NCI-H1436 treated with DMSO at 0.1 percent for 48 hours (cell line): ENCODE results near the gene KISS1R.
"Not testable (repeated sequence)": the region's sequence is repeated elsewhere in the genome, so short reads cannot be mapped to it uniquely, and the experiment has no call there.

Experiments used
- DNase-seq: peaks from one replicate; lab custom pipeline; 2025; lab: John Stamatoyannopoulos, UW

KISS1R gene

GRCh38 chr19:953445-954271 lies 36.5 kb downstream of the KISS1R start:
- DNase-seq, result no peak

DNA sequence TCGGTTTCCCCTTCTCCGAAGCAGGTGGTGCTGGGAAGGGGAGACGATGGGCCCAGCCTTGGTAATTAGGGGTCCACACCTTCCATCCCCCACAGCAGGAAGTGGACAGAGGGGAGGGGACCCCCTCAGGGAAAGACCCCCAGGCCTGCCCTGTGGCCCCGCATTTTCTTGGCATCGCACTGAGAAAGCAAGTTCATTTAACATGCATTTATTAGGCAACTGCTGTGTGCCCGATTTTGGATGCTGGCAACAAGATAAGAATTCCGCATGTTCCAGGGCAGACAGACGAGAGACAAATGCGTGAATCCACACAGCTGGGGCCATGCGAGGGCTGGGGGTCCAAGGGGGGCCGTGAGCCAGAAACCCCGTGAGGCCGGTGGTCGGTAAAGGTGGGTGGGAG lies 37.1 kb downstream of the KISS1R start:
- DNase-seq, result no peak

DNA sequence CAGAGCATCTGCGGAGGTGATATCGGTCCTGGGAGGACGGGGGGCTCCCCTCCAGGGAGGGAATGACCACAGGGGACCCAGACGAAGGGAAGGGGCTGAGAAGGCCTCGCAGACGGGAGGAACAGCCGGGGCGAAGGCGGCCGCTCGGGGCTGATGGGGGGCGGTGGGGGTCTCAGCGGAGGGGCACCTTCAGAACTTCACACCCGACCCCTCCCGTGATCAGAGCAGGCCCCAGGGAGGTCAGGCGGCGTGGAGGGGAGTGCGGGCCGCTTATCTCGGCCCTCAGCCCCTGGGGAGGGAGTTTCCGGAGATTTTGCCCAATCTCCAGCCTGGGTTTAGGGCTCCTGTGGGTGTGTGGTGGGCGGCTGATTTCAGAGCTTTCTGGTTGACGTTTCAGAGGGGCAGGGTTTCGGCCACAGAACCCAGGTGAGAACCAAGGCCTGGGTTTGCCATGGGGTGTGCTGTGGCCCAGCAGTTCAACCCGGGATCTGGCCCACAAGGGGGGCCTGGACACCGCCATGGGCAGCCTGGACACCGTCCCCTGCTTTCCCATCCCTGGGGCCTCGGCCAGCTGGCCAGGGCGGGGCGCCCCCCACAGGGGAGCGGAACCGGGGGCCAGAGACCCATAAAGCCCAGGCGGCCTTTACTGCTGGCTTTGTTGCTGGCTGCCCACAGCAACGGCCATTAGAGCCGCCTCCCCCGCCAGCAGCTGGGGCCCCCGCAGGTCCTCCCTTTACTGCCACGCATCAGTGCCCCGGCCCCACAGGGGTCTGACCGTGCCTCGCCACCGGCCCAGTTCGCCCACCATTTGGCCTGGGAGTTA lies 37.8 kb downstream of the KISS1R start:
- DNase-seq, result no peak

DNA sequence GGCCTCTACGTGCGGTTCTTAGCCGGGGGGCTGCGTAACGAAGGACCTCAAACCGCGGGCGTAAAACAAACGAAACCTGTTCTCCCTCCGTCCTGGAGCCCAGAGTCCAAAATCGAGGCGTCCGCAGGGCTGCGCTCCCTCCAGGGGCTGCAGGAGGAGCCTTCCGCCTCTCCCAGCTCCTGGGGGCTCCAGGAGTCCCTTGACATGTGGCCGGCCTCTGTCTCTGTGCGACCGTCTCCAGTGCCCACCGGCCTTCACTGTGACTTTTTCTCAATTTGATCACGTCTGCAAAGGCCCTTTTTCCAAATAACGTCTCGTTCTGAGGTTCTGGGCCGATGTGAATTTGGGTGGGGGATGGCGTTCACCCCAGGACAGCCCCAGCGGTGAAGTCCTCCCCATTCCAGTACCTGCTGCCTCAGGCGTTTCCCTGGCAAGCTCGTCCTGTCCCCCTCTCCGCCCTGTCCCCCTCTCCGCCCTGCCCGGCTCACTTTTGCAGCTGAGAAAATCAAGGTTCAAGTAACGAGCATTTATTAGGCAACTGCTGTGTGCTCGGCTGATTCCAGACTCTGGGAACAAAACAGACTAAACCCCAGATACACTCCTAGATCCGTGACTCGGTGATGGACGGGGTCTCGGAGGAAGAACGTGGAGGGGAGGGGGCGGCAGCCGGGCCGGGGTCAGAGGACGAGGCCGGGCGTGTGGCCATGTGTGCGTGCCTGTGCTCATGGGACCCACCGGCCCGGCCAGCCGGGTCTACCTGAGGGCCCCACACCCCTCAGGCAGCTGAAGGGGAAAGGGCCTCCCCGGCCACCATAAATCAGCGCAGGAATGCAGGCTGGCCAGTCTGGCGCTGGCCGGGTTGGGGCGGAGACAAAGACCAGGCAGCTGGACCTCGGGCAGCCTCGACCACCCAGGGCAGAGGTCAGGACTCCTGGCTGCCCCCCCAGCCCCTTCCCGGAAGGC lies 39.0 kb downstream of the KISS1R start:
- DNase-seq, result no peak

GRCh38 chr19:956766-957440 lies 39.8 kb downstream of the KISS1R start:
- DNase-seq, result no peak

GRCh38 chr19:957578-957977 lies 40.4 kb downstream of the KISS1R start:
- not testable (repeated sequence) for DNase-seq

DNA sequence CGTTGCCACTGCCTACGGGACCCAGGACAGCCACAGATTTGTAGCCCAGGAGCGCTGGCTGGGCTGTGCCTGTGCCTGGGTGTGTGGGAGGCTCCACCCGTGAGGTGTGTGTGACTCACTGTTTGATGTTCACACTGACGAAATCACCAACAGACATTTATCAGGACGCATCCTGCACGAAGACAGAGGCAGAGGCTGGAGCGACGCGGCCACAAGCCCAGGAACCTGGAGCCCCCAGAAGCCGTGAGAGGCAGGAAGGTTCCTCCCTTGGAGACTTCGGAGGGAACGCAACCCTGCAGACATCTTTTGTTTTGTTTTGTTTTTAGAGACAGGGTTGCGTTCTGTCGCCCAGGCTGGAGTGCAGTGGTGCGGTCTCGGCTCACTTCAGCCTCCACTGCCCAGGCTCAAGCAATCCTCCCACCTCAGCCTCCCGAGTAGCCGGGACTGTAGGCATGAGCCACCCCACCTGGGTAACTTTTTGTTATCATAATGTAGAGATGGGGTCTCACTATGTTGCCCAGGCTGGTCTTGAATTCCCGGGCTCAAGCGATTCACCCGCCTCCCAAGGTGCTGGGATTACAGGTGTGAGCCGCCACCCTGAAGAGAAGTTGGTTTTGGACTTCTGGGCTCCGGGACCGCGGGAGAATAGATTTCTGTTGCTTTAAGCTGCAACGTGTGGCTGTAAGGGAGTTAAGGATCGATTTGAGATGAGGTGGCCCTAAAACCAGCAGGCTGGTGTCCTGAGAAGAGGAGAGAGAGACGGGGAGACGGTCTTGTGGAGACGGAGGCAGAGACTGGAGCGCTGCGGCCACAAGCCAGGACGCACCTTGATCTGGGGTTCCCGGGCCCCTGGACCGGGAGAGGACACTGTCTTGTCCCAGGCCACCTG lies 42.1 kb downstream of the KISS1R start:
- no peak for DNase-seq

- DNase-seq, result no peak
These were observed 42.9 kb downstream of the KISS1R start for GRCh38 chr19:960020-960419.

GRCh38 chr19:960601-960938 lies 43.4 kb downstream of the KISS1R start:
- DNase-seq, result no peak

GRCh38 chr19:961866-962620 lies 44.9 kb downstream of the KISS1R start:
- DNase-seq, result no peak

GRCh38 chr19:962683-963400 lies 45.7 kb downstream of the KISS1R start:
- DNase-seq, result no peak

DNA sequence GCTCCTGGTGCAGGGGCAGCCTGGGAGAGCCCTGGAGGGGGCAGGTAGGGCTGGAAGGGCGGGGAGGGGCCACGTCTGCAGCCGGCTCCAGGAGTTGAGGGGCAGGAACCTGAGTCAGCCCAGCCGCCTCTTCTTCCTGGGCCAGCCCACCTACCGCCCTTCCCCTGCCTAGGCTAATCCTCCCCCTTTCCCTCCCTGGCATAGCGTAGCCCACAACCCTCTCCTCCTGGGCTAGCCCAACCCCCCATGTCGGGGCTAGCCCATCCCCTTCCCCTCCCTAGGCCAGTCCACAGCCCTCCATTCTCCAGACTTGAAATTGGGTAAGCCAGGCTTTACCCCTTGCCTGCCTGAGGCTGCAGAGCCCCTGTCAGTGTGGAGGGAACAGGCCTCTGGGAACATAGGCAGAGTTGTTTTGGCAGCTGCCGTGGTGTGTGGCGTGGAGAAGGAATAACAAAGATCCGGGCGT lies 46.4 kb downstream of the KISS1R start:
- DNase-seq, result no peak

DNA sequence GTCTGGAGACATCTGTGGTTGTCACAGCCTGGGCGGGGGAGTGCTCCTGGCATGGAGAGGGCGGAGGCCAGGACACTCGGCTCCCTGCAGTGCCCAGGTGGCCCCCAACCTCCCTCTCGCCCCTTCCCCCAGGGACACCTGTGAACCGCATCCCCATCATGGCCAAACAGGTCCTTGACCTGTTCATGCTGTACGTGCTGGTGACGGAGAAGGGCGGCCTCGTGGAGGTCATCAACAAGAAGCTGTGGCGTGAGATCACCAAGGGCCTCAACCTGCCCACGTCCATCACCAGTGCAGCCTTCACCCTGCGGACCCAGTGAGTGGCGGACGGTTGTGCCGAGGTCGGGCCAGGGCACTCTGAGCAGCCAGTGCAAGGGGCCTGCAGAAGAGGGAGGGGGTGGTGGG lies 47.0 kb downstream of the KISS1R start:
- DNase-seq, result no peak

- no peak for DNase-seq
These were observed 47.9 kb downstream of the KISS1R start for GRCh38 chr19:964761-965694.

DNA sequence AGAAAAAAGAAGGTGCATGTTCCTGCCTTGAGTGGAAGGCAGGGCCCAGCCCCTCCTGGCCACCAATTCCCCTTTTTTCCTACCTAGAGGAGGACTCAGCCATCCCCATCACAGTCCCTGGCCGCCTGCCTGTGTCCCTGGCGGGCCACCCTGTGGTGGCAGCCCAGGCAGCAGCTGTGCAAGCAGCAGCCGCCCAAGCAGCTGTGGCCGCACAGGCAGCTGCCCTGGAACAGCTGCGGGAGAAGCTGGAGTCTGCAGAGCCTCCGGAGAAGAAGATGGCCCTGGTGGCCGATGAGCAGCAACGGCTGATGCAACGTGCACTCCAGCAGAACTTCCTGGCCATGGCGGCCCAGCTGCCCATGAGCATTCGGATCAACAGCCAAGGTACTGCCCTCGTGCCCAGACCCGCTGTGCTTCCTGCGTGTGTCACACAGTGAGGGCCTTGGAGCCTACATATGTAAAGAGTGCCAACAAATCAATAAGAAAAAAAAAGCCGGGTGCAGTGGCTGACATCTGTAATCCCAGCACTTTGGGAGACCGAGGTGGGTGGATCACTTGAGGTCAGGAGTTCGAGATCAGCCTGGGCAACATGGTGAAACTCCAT lies 49.5 kb downstream of the KISS1R start:
- no peak for DNase-seq
